BLaER1 treated with 17β-estradiol and CSF1 and Interleukin-3, amounts not matched to agents 10 nM and 100 nM (cell line): ENCODE measurements around the gene URB1.
"Not testable (repeated sequence)": the region's sequence is repeated elsewhere in the genome, so short reads cannot be mapped to it uniquely, and the experiment has no call there.

Experiments
- H3K27ac ChIP-seq, 11 experiments: shearing (Covaris generic); formaldehyde crosslinking; 2 replicates each; pipeline ENCODE4 v1.8.1; 2022
- H3K27me3 ChIP-seq, 11 experiments: shearing (Covaris generic); formaldehyde crosslinking; 2 replicates each; pipeline ENCODE4 v1.8.1; 2022
- H3K36me3 ChIP-seq, 11 experiments: shearing (Covaris generic); formaldehyde crosslinking; 2 replicates each; pipeline ENCODE4 v1.8.1; 2022
- H3K4me1 ChIP-seq, 10 experiments: shearing (Covaris generic); formaldehyde crosslinking; 2 replicates each; pipeline ENCODE4 v1.8.1; 2022
- H3K4me2 ChIP-seq, 11 experiments: shearing (Covaris generic); formaldehyde crosslinking; 2 replicates each; pipeline ENCODE4 v1.8.1; 2022
- H3K4me3 ChIP-seq, 10 experiments: shearing (Covaris generic); formaldehyde crosslinking; 2 replicates each; pipeline ENCODE4 v1.8.1; 2022
- H3K9ac ChIP-seq, 11 experiments: shearing (Covaris generic); formaldehyde crosslinking; 2 replicates each; pipeline ENCODE4 v1.8.1; 2022
- H3K9me3 ChIP-seq, 11 experiments: shearing (Covaris generic); formaldehyde crosslinking; replicated peaks in 1 of 11; 2 replicates each; pipeline ENCODE4 v1.8.1; 2022
- H4K20me1 ChIP-seq, 11 experiments: shearing (Covaris generic); formaldehyde crosslinking; 2 replicates each; pipeline ENCODE4 v1.8.1; 2022
- Cebpa-rat ChIP-seq, 11 experiments: shearing (Covaris generic); IDR thresholded peaks; 2 replicates each; pipeline ENCODE4 v1.8.1; 2022

Gene URB1

GRCh38 chr21:32392299-32392879, 423 bp downstream of the URB1 start:
- Histone ChIP-seq H3K4me2 (peak overlapping the region; percentile 85 to 98 (median 91)), H3K9me3 (peaks cover 0 to 12% (median 7%) of the 10 kb centered on the region in 11 experiments; a peak in 13 of 22 replicates), H3K36me3 (peaks cover 0 to 37% (median 29%) of the 10 kb centered on the region in 11 experiments; a peak in 21 of 22 replicates), H3K27ac (peak overlapping the region in 10 of 11 experiments; percentile 74 to 88 (median 84); a peak in 20 of 22 replicates), H4K20me1 (peaks cover 0 to 51% (median 36%) of the 10 kb centered on the region in 11 experiments; a peak in 19 of 22 replicates), H3K27me3 (no peaks in the 10 kb centered on the region), H3K4me3 (peak overlapping the region; percentile 86 to 100 (median 98)), H3K9ac (peak overlapping the region; percentile 73 to 88 (median 82)), H3K4me1 (peaks cover 11 to 26% (median 17%) of the 10 kb centered on the region in 10 experiments)
- no peak for TF ChIP-seq Cebpa-rat (IDR thresholded peaks at IDR 0.05)

DNA sequence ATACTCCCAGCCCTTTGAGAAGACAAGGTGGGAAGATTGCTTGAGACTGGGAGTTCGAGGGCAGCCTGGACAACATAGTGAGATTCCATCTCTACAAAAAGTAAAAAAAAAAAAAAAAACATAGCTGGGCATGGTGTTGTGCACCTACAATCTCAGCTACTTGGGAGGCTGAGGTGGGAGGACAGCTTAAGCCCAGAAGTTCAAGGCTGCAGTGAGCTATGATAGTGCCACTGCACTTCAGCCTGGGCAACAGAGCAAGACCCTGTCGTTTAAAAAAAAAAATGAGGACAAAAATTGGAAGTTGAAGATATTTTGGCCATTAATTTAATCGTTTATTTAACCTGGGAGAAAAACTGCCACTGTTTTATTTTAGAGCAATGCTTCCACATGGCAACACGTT, 1.1 kb downstream of the URB1 start:
- Histone ChIP-seq H3K4me3 (peak overlapping the region; percentile 86 to 100 (median 98)), H3K9me3 (peaks cover 0 to 11% (median 6%) of the 10 kb centered on the region in 11 experiments; a peak in 13 of 22 replicates), H3K4me1 (peaks cover 11 to 26% (median 17%) of the 10 kb centered on the region in 10 experiments), H3K4me2 (peak overlapping the region; percentile 85 to 98 (median 91)), H3K27me3 (no peaks in the 10 kb centered on the region), H4K20me1 (peaks cover 0 to 58% (median 42%) of the 10 kb centered on the region in 11 experiments; a peak in 19 of 22 replicates), H3K27ac (no peak overlapping the region), H3K9ac (peak overlapping the region; percentile 73 to 88 (median 82); a peak in 19 of 22 replicates), H3K36me3 (peaks cover 4 to 44% (median 35%) of the 10 kb centered on the region in 11 experiments; a peak in 21 of 22 replicates)
- TF ChIP-seq Cebpa-rat (IDR thresholded peaks at IDR 0.05), result no peak

DNA sequence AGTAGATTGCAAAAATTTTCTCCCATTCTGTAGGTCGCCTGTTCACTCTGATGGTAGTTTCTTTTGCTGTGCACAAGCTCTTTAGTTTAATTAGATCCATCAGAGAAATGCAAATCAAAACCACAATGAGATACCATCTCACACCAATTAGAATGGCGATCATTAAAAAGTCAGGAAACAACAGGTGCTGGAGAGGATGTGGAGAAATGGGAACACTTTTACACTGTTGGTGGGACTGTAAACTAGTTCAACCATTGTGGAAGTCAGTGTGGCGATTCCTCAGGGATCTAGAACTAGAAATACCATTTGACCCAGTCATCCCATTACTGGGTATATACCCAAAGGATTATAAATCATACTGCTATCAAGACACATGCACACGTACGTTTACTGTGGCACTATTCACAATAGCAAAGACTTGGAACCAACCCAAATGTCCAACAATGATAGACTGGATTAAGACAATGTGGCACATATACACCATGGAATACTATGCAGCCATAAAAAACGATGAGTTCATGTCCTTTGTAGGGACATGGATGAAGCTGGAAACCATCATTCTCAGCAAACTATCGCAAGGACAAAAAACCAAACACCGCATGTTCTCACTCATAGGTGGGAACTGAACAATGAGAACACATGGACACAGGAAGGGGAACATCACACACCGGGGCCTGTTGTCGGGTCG, 2.1 kb downstream of the URB1 start:
- H3K27me3 ChIP-seq, H3K4me3 ChIP-seq, H3K9me3 ChIP-seq, H3K27ac ChIP-seq, H3K9ac ChIP-seq: not testable (repeated sequence)
- Histone ChIP-seq H3K36me3 (peaks cover 7 to 54% (median 46%) of the 10 kb centered on the region in 11 experiments; a peak in 21 of 22 replicates), H3K4me1 (peaks cover 11 to 26% (median 17%) of the 10 kb centered on the region in 10 experiments), H3K4me2 (peak overlapping the region in 1 of 11 experiments; percentile 87; a peak in 1 of 22 replicates), H4K20me1 (peaks cover 0 to 68% (median 53%) of the 10 kb centered on the region in 11 experiments; a peak in 19 of 22 replicates)

- H3K4me3 ChIP-seq, result no peak overlapping the region
- H4K20me1 ChIP-seq, result peaks cover 0 to 81% (median 65%) of the 10 kb centered on the region in 11 experiments; a peak in 19 of 22 replicates
- TF ChIP-seq Cebpa-rat (IDR thresholded peaks at IDR 0.05), result no peak
- peaks cover 11 to 26% (median 17%) of the 10 kb centered on the region in 10 experiments for H3K4me1 ChIP-seq
- peak overlapping the region in 1 of 11 experiments; percentile 2; a peak in 1 of 22 replicates for H3K4me2 ChIP-seq
- no peak overlapping the region for H3K9ac ChIP-seq
- peaks cover 0 to 9% (median 6%) of the 10 kb centered on the region in 11 experiments; a peak in 13 of 22 replicates for H3K9me3 ChIP-seq
- no peaks in the 10 kb centered on the region for H3K27me3 ChIP-seq
- H3K36me3 ChIP-seq, result peaks cover 16 to 66% (median 58%) of the 10 kb centered on the region in 11 experiments
- H3K27ac ChIP-seq, result no peak overlapping the region
These were observed 3.3 kb downstream of the URB1 start for GRCh38 chr21:32389337-32390015.

DNA sequence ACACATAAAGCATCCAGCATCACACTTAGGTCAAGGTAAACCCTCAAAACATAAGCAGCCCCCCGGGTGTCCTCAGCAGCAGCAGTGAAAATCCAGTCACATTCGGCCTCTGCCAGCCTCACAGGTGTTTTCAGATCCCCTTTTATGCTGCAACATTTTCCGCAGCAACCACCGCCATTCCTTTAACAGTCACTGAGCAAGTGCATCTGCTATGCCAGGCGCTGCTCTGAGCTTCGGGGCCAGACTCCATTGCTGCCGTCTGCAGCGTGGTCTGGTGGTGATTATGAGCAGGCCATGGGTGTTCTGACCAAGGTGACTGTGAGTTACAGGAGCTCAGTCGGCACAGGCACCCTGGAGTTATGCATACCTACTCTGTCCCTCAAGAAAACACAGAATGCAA, 4.5 kb downstream of the URB1 start:
- peaks cover 0 to 92% (median 77%) of the 10 kb centered on the region in 11 experiments; a peak in 19 of 22 replicates for H4K20me1 ChIP-seq
- no peak overlapping the region for H3K4me3 ChIP-seq
- H3K4me1 ChIP-seq, result peaks cover 11 to 22% (median 13%) of the 10 kb centered on the region in 10 experiments
- H3K4me2 ChIP-seq, result no peak overlapping the region
- no peak overlapping the region for H3K27ac ChIP-seq
- H3K9me3 ChIP-seq, result peaks cover 0 to 6% (median 3%) of the 10 kb centered on the region in 11 experiments; a peak in 13 of 22 replicates
- peaks cover 27 to 78% (median 69%) of the 10 kb centered on the region in 11 experiments for H3K36me3 ChIP-seq
- no peak for TF ChIP-seq Cebpa-rat (IDR thresholded peaks at IDR 0.05)
- no peak overlapping the region for H3K9ac ChIP-seq
- H3K27me3 ChIP-seq, result no peaks in the 10 kb centered on the region

DNA sequence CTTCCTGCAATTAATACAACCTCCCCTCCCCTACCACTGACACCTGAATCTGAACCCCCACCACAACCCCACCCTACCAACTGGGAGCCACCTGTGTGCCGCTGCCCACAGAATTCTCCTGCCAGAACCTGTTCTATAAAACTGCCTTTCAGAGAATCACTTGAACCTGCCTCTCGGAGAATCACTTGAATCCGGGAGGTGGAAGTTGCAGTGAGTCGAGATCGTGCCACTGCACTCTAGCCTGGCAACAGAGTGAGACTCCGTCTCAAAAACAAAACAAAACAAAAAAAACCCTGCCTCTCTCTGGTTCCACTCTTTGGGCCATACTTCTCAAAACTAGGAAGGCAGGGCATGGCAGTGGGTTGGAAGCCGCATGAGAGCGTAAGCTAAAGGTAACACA, 5.7 kb downstream of the URB1 start:
- peaks cover 0 to 99% (median 80%) of the 10 kb centered on the region in 11 experiments; a peak in 19 of 22 replicates for H4K20me1 ChIP-seq
- H3K4me1 ChIP-seq, result peaks cover 10 to 21% (median 11%) of the 10 kb centered on the region in 10 experiments
- peaks cover 39 to 90% (median 81%) of the 10 kb centered on the region in 11 experiments for H3K36me3 ChIP-seq
- no peak overlapping the region for H3K4me3 ChIP-seq
- H3K27me3 ChIP-seq, result no peaks in the 10 kb centered on the region
- no peak overlapping the region for H3K4me2 ChIP-seq
- no peak overlapping the region for H3K27ac ChIP-seq
- H3K9ac ChIP-seq, result no peak overlapping the region
- no peaks in the 10 kb centered on the region for H3K9me3 ChIP-seq
- no peak for TF ChIP-seq Cebpa-rat (IDR thresholded peaks at IDR 0.05)

GRCh38 chr21:32386195-32386870, 6.5 kb downstream of the URB1 start:
- Histone ChIP-seq H3K27ac (no peak overlapping the region), H3K36me3 (peaks cover 47 to 93% (median 84%) of the 10 kb centered on the region in 11 experiments), H4K20me1 (peaks cover 0 to 99% (median 88%) of the 10 kb centered on the region in 11 experiments; a peak in 19 of 22 replicates)

GRCh38 chr21:32383812-32384211, 9.0 kb downstream of the URB1 start:
- H3K27ac ChIP-seq, result no peak overlapping the region
- H3K36me3 ChIP-seq, result peaks cover 71 to 100% (median 94%) of the 10 kb centered on the region in 11 experiments
- H4K20me1 ChIP-seq, result peaks cover 0 to 100% (median 93%) of the 10 kb centered on the region in 11 experiments; a peak in 19 of 22 replicates
- TF ChIP-seq Cebpa-rat (IDR thresholded peaks at IDR 0.05), result no peak
- H3K27me3 ChIP-seq, result no peaks in the 10 kb centered on the region
- no peak overlapping the region for H3K4me3 ChIP-seq
- H3K4me1 ChIP-seq, result no peaks in the 10 kb centered on the region; a peak in 2 of 20 replicates
- no peaks in the 10 kb centered on the region for H3K9me3 ChIP-seq
- no peak overlapping the region for H3K4me2 ChIP-seq
- H3K9ac ChIP-seq, result no peak overlapping the region

More at GRCh38 chr21:32386195-32386870, 6.5 kb downstream of the URB1 start:
- no peak overlapping the region; a peak in 1 of 22 replicates for H3K9ac ChIP-seq
- H3K4me1 ChIP-seq, result peaks cover 2 to 12% (median 3%) of the 10 kb centered on the region in 10 experiments; a peak in 17 of 20 replicates
- no peak for TF ChIP-seq Cebpa-rat (IDR thresholded peaks at IDR 0.05)
- H3K4me2 ChIP-seq, result no peak overlapping the region
- H3K9me3 ChIP-seq, result no peaks in the 10 kb centered on the region
- H3K27me3 ChIP-seq, result no peaks in the 10 kb centered on the region
- no peak overlapping the region for H3K4me3 ChIP-seq
